Mononuclear cell (primary cell): Measurements from ENCODE around the gene LPP. TPM values are rescaled to one million over a fixed set of nuclear protein-coding genes. Genes with fewer than 3 reads are reported as not detected.

Source experiments
- H3K27me3 ChIP-seq: 2 replicates; pipeline ENCODE4 v1.6.0; 2011; ENCODE audit warnings: low read length, control low read depth; ENCODE audit not compliant: insufficient read depth
- H3K4me1 ChIP-seq: 2 replicates; pipeline ENCODE4 v1.5.1; 2011; ENCODE audit warnings: mild to moderate bottlenecking, low read length, control low read depth; ENCODE audit not compliant: insufficient read depth
- H3K4me3 ChIP-seq: 2 replicates; pipeline ENCODE4 v1.5.1; 2011; ENCODE audit warnings: mild to moderate bottlenecking, low read length, moderate library complexity
- H3K9me3 ChIP-seq: 2 replicates; pipeline ENCODE4 v1.5.1; 2011; ENCODE audit warnings: low read depth, mild to moderate bottlenecking, control low read depth, low read length
- total RNA-seq: library from RNA; depleted of rRNA; stranded (reverse); fragments of >200 nt; gene quantifications from one replicate; pipeline ENCODE4 v1.2.3, GENCODE V29; 2012

The LPP gene
- total RNA-seq, 1 donor = 32.5 TPM

- no peaks in the 10 kb centered on the region for H3K27me3 ChIP-seq
- peaks cover 46% of the 10 kb centered on the region for H3K4me1 ChIP-seq
- H3K4me3 ChIP-seq = no peak overlapping the region
- H3K9me3 ChIP-seq = no peaks in the 10 kb centered on the region
Measured at GRCh38 chr3:188792793-188793192, 638.8 kb downstream of the LPP start.

- H3K27me3 ChIP-seq = no peaks in the 10 kb centered on the region
- H3K9me3 ChIP-seq = no peaks in the 10 kb centered on the region
- H3K4me3 ChIP-seq = no peak overlapping the region
- H3K4me1 ChIP-seq = peaks cover 29% of the 10 kb centered on the region
Measured at GRCh38 chr3:188796122-188796631, 642.2 kb downstream of the LPP start.

- Histone ChIP-seq H3K27me3 (no peaks in the 10 kb centered on the region), H3K9me3 (no peaks in the 10 kb centered on the region), H3K4me1 (peaks cover 29% of the 10 kb centered on the region), H3K4me3 (no peak overlapping the region)
Measured at GRCh38 chr3:188797045-188797444, 643.1 kb downstream of the LPP start.

GRCh38 chr3:188798556-188799145 is 644.7 kb downstream of the LPP start:
- H3K4me3 ChIP-seq = no peak overlapping the region
- H3K4me1 ChIP-seq = peaks cover 26% of the 10 kb centered on the region
- no peaks in the 10 kb centered on the region for H3K9me3 ChIP-seq
- H3K27me3 ChIP-seq = no peaks in the 10 kb centered on the region

- H3K4me1 ChIP-seq = peaks cover 11% of the 10 kb centered on the region
- H3K9me3 ChIP-seq = peaks cover 10% of the 10 kb centered on the region
- no peak overlapping the region for H3K4me3 ChIP-seq
- H3K27me3 ChIP-seq = no peaks in the 10 kb centered on the region
Measured at GRCh38 chr3:188801393-188801792, 647.4 kb downstream of the LPP start.

- H3K4me1 ChIP-seq = no peaks in the 10 kb centered on the region
- peaks cover 23% of the 10 kb centered on the region for H3K9me3 ChIP-seq
- no peaks in the 10 kb centered on the region for H3K27me3 ChIP-seq
- no peak overlapping the region for H3K4me3 ChIP-seq
Measured at GRCh38 chr3:188802645-188803044, 648.7 kb downstream of the LPP start.

- H3K9me3 ChIP-seq = peaks cover 31% of the 10 kb centered on the region
- no peak overlapping the region for H3K4me3 ChIP-seq
- H3K4me1 ChIP-seq = no peaks in the 10 kb centered on the region
- H3K27me3 ChIP-seq = no peaks in the 10 kb centered on the region
Measured at GRCh38 chr3:188807006-188807405, 653.0 kb downstream of the LPP start.

- H3K4me3 ChIP-seq = no peak overlapping the region
- H3K4me1 ChIP-seq = peaks cover 4% of the 10 kb centered on the region
- H3K27me3 ChIP-seq = no peaks in the 10 kb centered on the region
- H3K9me3 ChIP-seq = peaks cover 12% of the 10 kb centered on the region
Measured at GRCh38 chr3:188812198-188812597, 658.2 kb downstream of the LPP start.

GRCh38 chr3:188814581-188814980 is 660.6 kb downstream of the LPP start:
- Histone ChIP-seq H3K4me1 (peaks cover 28% of the 10 kb centered on the region), H3K9me3 (no peaks in the 10 kb centered on the region), H3K27me3 (no peaks in the 10 kb centered on the region), H3K4me3 (no peak overlapping the region)

- H3K9me3 ChIP-seq = no peaks in the 10 kb centered on the region
- H3K4me1 ChIP-seq = peaks cover 48% of the 10 kb centered on the region
- H3K4me3 ChIP-seq = no peak overlapping the region
- H3K27me3 ChIP-seq = no peaks in the 10 kb centered on the region
Measured at GRCh38 chr3:188817103-188817934, 663.4 kb downstream of the LPP start.

GRCh38 chr3:188817935-188818269 is 663.9 kb downstream of the LPP start:
- Histone ChIP-seq H3K4me1 (peaks cover 53% of the 10 kb centered on the region), H3K4me3 (no peak overlapping the region), H3K27me3 (no peaks in the 10 kb centered on the region), H3K9me3 (no peaks in the 10 kb centered on the region)

- Histone ChIP-seq H3K4me3 (no peak overlapping the region), H3K4me1 (peaks cover 57% of the 10 kb centered on the region), H3K9me3 (no peaks in the 10 kb centered on the region), H3K27me3 (no peaks in the 10 kb centered on the region)
Measured at GRCh38 chr3:188818282-188818681, 664.3 kb downstream of the LPP start.

- Histone ChIP-seq H3K9me3 (no peaks in the 10 kb centered on the region), H3K27me3 (no peaks in the 10 kb centered on the region), H3K4me1 (peaks cover 58% of the 10 kb centered on the region), H3K4me3 (no peak overlapping the region)
Measured at GRCh38 chr3:188819939-188820338, 666.0 kb downstream of the LPP start.

GRCh38 chr3:188822004-188822403 is 668.0 kb downstream of the LPP start:
- Histone ChIP-seq H3K4me3 (no peak overlapping the region), H3K9me3 (no peaks in the 10 kb centered on the region), H3K27me3 (no peaks in the 10 kb centered on the region), H3K4me1 (peaks cover 55% of the 10 kb centered on the region)

GRCh38 chr3:188822411-188822810 is 668.5 kb downstream of the LPP start:
- H3K4me3 ChIP-seq = no peak overlapping the region
- no peaks in the 10 kb centered on the region for H3K9me3 ChIP-seq
- H3K4me1 ChIP-seq = peaks cover 51% of the 10 kb centered on the region
- H3K27me3 ChIP-seq = no peaks in the 10 kb centered on the region

- Histone ChIP-seq H3K27me3 (no peaks in the 10 kb centered on the region), H3K4me1 (peaks cover 35% of the 10 kb centered on the region), H3K9me3 (no peaks in the 10 kb centered on the region), H3K4me3 (no peak overlapping the region)
Measured at GRCh38 chr3:188824566-188824965, 670.6 kb downstream of the LPP start.
